HPDE6-E6E7 (cell line): ENCODE data around the gene SPATA2L.

Source experiments
- DNase-seq: peaks from one replicate; pipeline ENCODE4 v3.0.0; 2011; ENCODE audit warnings: missing footprints; ENCODE audit errors: extremely low spot score

SPATA2L gene, protein sequence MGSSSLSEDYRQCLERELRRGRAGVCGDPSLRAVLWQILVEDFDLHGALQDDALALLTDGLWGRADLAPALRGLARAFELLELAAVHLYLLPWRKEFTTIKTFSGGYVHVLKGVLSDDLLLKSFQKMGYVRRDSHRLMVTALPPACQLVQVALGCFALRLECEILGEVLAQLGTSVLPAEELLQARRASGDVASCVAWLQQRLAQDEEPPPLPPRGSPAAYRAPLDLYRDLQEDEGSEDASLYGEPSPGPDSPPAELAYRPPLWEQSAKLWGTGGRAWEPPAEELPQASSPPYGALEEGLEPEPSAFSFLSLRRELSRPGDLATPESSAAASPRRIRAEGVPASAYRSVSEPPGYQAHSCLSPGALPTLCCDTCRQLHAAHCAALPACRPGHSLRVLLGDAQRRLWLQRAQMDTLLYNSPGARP

DNA sequence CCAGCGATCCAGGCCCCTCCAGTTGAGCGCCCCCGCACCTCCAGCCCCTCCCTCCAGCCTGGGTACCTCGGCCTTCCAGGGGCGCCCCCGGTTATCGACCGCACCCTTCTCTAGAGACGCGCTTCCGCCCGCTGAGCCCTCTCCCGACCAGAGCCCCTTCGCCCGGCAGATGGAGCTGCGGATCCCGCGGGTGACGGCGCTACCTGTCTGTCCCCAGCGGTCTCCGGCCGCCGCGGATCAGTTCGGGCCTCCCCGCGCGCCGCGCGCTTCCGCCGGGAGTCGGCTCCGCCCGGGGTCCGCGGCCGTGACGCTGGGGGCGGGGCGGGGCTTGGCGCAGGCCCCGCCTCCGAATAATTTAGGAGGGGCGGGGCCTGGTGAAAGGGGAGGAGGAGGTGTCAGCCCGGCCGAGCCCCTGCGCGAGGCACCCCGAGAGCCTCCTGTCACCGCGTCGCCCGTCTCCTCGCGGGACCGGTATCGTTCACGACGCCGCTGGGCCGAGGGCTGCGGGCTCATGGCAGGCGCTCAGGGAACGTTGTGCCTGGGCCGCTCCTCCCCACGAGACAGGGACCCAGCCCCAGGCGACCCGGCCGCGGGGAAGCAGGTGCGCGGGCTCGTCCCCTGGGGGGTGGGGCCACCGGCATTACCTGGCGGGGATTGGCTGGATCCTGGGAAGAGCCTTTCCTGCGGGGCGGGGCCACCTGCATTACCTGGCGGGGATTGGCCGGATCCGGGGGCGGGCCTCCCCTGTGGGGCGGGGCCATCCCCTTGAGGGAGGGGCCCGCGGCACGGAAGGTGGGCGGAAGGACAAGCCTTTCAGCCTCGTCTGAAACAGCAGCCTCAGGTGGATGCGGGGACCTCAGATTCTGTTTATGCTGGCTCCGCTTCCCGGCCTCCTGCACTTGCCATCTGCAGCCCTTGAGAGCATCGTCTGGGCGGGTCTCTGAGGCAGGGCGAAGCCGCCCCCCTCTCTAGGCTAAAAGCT lies at the start of gene SPATA2L:
SPATA2L (minus strand) TSS at position 281 of the 982 bp plus-strand sequence. CDS start 473 bp downstream, outside the sequence.
- peak; percentile 97 for DNase-seq

DNA sequence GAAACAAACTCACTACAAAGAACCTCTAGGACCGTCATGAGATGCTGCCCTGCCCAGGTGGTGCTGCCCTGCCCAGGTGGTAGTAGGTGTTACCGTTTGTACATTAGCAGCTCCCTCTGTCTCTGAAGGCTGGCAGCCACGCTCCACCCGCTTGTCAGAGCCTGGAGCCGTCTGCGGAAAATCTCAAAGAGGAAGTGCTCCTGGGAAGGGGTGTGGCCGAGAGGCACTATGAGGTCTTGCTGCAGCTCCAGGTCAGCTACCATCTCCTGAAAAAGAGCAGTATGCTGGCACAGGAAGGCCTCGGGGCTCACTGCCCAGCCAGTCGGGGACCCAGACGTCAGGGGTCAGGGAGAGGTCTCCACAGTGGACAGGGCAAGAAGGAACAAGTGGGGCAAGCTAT lies 48.1 kb upstream of the SPATA2L start:
- DNase-seq = no peak

DNA sequence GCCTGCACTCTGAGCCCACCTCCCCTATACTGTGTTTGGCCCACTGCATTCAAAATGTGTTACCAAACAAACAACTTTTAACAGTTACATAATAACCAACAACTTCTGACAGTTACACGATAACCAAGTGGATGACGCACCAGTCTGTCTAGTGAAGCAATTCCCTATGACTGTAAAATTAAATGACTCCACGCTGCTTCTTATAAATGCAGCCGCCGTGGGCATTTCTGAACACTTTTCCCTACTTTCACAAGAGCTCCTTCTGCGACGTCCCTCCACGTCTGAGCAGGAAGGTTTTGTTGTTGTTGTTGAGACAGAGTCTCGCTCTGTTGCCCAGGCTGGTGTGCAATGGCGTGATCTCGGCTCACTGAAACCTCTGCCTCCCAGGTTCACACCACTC lies 47.4 kb upstream of the SPATA2L start:
- no peak for DNase-seq

DNA sequence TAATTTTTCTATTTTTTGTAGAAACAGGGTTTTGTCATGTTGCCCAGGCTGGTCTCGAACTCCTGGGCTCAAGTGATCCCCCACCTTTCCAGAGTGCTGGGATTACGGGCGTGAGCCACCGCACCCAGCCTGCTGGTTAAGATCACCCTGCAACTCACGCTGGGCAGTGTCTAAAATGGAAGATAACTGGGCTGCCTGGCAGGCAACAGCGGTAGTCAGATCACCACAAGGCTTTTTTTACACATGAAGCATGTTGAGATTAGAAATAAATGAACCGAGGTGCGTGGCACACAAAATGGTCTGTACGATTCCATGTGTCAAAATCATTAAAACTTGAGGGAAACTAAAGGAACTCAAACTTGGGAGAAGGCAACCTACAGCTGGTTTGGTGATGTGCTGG lies 46.6 kb upstream of the SPATA2L start:
- no peak for DNase-seq

DNA sequence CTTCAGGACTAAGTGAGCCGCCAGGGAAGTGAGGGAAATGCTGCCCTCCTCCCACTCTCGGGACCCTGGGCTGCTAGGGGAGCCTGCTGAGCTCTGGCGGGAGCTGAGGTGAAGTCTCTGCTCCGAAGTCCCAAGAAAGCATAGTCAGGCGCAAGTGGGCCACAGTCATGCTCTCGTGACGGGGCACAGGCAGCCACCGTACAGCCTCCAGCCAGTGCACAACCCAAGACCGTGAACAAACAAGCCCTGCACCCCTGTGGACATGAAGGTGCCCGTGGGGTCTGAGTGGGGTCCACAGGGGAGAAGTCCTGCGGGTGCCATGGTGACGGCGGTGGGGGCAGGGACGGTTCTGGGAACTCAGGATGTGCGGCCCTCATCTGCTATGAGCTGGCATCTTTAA lies 44.5 kb upstream of the SPATA2L start:
- DNase-seq = no peak

DNA sequence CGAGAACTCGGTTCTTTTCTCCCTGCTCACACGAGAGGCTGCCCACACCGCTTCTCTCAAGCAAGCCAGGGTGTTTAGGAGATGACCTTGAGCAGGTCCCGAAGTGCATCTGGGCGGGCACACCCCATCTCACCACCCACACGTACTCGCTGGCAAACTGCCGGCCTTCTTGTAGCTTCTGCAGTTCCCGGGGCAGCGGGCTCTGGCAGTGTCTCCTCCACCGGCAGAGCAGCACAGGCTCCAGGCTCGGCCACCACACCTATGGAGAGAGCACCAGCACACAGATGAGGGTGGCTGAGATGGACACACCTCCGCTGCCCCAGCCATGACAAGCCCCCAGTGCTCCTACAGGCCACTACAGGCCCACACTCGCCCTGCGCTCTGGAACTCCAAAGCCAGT lies 43.3 kb upstream of the SPATA2L start:
- no peak for DNase-seq

DNA sequence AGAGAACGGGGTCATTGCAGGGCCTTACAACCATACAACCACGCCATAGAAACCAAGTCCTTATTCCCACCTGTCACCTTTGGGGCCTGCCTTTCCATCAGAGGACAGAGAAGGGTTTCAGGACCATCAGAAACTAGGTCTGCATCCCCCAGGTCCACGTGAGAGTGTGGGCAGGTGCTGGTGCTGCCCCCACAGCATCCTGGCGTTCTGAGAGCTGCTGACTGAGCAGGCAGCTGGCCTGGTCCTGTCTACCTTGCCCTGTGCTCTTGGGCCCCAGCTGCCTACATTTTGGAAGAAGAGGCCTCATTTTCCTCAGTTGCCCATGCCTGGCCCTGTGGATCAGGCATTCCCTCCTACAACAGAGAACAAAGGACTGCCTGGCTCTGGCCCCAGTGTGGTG lies 41.4 kb upstream of the SPATA2L start:
- no peak for DNase-seq

DNA sequence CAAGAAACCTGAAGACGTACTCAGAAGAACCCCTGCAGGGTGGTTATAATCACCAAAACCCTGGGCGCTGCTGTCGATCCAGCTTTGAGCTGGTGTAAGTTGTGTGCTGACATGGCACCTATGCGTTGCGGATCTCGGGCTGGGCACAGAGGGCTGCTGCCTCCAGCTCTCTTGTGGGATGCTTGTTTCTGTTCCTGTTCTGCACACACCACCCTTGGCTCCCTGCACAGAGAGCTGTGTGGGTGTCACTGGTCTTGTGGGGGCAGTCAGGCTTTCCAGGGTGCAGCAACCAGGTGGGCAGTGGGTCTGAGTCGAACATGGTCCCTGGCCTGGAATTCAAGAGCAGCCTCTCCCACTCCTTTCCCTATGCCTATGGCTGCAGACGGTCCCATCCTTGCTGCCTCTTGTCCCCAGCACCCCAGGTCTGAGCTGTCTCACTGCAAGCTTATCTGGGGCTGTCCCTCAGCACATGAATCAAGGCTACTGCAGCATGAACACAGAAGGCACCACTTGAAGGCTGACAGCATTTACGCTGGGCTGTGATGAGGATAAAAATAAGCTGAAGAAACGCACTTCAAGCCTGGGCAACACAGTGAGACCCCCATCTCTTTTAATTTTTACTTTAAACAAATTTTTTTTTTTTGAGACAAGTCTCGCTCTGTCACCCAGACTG lies 40.0 kb upstream of the SPATA2L start:
- no peak for DNase-seq

DNA sequence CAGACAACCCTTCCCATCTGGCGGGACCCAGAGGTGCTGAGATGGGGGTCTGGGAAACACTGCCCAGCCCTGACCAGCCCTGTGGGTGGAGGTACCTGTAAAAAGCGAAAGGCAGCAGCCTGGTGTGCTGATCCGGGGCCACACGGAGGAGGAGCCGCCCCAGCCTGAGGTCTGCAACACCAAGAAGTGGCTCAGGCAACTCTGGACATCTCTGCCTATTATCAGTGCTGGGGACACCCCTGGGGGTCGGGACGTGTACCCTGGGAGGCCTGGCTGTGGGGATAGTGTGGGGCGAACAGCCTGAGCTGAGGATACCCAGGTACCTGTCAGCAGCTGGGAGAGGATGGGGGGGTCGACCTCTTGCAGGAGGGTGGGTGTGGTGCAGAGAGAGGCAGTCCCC lies 37.9 kb upstream of the SPATA2L start:
- no peak for DNase-seq

DNA sequence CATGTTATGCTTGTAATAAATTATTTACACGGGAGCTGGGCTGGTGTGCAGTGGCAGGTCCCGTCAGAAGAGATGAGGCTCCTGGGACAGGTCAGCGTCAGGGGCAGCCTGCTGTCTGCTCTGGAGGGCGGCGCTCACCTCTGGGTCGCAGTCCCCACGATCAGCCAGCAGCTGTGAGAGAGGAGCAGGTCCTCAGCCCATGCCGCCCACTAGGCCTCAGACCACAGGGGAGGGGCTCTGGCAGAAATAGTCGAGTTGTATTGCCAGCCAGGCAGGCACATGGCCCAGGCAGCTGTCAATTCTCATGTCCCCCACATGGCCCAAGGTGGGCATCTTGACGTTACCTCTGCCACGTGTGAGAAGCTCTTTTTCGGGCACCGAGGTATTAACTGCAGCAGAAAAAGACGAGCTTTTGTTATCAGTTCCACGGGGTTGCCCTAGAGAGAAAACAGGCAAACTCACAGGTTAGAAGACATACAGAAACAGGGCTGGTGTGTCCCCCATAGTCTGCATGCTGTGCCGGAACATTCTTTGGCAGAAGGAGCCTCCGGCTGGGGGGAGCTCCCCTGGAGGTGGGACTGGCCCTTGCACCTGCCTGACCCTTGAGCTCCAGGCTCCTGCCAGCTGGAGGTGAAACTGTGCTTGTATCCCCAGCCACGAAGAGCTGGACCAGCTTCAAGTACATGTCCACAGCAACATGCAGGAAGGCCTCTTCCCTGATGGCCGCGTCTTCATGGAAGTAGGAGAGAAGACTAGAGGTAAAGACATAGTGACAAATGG lies 37.2 kb upstream of the SPATA2L start:
- no peak for DNase-seq

DNA sequence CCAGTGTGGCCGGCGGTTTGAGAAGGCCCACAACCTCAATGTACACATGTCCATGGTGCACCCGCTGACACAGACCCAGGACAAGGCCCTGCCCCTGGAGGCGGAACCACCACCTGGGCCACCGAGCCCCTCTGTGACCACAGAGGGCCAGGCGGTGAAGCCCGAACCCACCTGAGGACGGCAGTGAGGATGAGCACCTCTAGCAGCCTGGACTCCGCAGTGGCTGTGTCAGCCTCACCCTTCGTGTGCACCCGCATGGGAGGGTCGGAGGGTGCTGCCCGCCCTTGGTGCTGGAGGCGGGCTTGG lies 36.5 kb upstream of the SPATA2L start:
- DNase-seq = no peak

DNA sequence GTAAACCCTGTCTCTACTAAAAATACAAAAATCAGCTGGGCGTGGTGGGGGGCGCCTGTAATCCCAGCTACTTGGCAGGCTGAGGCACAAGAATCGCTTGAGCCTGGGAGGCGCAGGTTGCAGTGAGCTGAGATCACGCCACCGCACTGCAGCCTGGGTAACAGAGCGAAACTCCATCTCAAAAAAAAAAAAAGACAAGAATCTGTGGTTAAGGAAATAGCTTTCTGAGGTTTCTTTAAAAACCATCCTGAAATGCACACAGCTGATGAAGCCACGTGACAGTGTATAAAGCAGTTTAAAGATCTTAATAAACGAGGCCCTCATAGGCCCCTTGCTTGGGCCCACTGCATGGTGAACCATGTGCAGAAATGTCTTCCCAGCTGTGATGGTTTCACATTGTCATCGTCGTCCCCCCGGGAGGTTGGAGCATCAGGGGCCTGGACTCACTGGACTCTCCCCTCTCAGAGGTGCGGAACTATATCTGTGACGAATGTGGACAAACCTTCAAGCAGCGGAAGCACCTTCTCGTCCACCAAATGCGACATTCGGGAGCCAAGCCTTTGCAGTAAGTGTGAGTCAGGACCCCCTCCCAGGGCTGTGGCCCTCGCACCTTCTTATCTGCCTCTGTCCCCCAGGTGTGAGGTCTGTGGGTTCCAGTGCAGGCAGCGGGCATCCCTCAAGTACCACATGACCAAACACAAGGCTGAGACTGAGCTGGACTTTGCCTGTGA lies 36.0 kb upstream of the SPATA2L start:
- no peak for DNase-seq

DNA sequence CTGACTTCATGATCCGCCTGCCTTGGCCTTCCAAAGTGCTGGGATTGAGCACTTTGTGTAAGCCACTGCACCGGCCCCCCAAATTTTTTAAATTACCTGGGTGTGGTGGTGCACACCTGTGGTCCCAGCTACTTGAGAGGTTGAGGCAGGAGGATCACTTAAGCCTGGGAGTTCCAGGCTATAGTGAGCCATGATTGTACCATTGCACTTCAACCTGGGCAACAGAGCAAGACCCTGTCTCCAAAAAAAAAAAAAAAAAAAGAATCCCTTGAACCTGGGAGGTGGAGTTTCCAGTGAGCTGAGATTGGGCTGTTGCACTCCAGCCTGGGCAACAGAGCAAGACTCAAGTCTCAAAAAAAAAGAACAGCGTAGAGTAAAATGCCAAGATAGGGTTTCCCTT lies 35.0 kb upstream of the SPATA2L start:
- DNase-seq = no peak

DNA sequence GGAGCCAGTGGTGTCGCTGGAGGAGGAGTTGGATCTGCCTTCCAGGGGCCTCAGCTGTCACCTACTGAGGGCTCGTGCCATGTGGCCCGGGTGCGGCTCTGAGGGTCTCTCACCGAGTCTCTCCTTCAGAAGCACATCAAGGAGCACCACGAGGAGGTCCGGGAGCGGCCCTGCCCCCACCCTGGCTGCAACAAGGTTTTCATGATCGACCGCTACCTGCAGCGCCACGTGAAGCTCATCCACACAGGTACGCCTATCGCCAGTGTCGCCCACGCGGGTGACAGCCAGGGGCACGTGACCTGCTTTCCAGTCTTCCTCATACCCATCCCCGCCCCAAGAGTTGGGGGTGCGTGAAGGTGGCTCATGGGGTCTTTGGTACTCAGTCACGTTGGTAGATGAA lies 32.3 kb upstream of the SPATA2L start:
- no peak for DNase-seq

DNA sequence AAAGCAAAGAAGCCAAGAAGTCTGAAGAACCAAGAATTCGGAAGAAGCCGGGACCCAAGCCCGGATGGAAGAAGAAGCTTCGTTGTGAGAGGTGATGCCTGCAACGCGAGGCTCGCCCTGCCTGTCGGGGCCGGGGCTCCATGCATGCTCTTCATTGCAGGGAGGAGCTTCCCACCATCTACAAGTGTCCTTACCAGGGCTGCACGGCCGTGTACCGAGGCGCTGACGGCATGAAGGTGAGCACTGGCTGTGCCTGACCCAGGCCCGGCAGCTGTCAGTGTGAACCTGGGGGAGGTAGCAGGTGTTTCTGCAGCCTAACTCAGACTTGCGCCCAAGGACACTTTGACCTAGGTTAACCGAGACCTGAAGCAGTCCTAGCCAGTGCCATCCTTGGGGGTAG lies 31.8 kb upstream of the SPATA2L start:
- DNase-seq = no peak

DNA sequence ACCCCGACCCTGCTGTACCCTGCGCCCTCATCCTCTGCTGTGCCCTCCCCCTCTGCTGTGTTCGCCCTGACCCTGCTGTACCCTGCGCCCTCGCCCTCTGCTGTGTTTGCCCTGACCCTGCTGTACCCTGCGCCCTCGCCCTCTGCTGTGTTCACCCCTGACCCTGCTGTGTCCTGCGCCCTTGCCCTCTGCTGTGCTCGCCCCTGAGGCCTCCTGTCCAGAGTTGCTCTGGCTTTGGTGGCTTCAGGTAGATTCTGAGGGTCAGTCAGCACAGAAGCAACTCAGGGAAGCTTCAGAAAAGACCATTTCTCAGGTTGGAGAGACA lies 31.4 kb upstream of the SPATA2L start:
- DNase-seq = no peak

DNA sequence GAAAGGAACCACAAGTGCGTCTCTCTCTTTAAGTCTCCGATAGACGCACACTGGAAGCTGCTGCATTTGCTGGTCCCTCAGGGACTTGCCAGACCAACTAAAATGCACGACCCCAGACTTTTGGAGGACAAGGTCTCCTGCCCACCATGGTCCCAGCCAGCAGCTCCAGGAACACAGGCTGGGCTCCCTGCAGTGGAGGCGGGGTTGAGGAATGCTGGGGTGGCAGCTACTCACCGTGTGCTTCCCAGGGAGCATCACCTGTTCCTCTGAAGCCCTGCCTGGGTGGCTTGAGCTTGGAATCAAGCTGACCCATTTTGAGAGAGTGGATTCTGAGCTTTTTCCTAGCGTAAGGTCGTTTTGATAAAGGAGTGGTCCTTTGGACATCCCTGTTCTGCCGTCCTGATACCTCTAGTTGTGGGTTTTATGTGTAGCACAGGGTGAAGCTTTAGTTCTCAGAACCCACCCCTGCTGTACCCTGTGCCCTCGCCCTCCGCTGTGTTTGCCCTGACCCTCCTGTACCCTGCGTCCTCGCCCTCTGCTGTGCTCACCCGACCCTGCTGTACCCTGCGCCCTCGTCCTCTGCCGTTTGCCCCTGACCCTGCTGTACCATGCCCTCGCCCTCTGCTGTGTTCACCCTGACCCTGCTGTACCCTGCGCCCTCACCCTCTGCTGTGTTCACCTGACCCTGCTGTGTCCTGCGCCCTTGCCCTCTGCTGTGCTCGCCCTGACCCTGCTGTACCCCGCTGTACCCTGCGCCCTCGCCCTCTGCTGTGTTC lies 30.8 kb upstream of the SPATA2L start:
- DNase-seq = no peak

DNA sequence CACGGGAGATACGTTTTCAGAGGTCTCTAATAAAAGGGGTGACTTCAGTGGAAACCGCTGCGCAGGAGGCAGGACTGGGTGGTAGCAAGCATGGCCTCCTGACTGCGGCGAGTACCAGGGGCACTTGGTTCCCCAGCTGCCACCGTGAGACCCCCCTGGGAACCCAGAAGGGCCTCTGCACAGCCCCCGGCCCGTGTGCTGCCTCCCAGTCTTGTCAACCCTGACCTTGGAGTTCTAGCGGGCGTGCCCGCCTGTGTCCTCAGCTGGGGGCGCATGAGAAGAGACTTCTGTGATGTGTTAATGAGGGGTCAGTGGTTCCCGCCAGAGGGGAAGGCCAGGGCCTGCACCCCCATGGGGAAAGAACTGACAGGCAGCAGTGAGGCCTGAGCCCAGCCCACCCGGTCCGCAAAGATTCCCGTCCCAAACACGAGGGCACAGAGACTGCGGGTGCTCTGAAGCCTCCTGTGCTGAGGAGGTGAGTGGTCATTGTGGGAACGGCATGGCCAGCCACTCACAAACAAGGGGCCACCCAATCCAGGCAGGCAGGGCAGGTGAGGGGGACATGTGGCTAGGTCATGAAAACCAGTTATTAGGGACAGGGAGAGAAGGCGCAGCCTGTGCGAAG lies 29.2 kb upstream of the SPATA2L start:
- DNase-seq = no peak

DNA sequence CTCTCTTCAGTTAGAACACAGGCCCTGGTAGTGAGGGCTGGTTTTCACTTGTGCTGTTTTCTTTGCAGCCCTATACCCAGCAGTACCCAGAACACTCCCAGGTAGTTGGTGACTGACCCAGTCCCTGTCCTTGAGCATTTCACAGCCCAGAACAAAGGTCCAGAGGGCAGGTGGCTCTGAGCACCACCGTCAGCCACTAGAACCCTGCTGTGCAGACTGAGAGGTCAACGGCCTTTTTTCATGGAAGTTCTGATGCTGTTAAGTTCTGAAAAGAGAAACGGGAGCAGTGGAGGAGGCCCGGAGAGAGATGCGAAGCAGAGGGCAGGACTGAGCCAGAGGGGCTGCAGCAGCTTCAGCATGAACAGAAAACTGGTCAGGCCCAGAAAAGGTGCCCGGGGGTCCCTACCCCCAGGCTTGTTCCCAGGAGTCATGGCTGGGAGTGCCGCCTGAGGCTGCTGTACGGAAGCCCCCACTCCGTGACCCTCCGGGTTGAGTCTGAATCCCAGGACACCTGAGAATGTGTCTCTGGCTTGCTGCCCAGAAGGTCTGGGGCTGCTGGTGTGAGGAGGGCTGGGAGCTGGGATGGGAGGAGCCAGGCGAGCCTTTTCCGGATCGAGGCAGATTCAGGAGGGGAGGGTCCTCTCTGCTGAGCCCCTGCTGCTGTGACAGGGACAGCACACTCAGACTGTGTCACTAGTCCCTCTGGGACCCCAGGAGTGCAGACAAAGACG lies 28.5 kb upstream of the SPATA2L start:
- DNase-seq = no peak
